Measurements from ENCODE around the gene STMN3.
"Not testable (repeated sequence)": the region's sequence is repeated elsewhere in the genome, so short reads cannot be mapped to it uniquely, and the experiment has no call there.

STMN3 gene

GRCh38 chr20:63631426-63631825 lies 21.8 kb downstream of the STMN3 start:
- not testable (repeated sequence) for FAIRE-seq

- FAIRE-seq = not testable (repeated sequence)
These were observed 22.3 kb downstream of the STMN3 start for GRCh38 chr20:63630956-63631355.

- no peak for FAIRE-seq
These were observed 24.8 kb downstream of the STMN3 start for GRCh38 chr20:63628246-63628975.

- FAIRE-seq = no peak
These were observed 25.4 kb downstream of the STMN3 start for GRCh38 chr20:63627751-63628245.

GRCh38 chr20:63627129-63627750 lies 26.0 kb downstream of the STMN3 start:
- no peak for FAIRE-seq

GRCh38 chr20:63626424-63627128 lies 26.6 kb downstream of the STMN3 start, which contains the start of gene GMEB2:
GMEB2 (minus strand) TSS chr20:63627101; CDS start chr20:63619397, 7,704 bp downstream.
- no peak for FAIRE-seq

GRCh38 chr20:63625771-63626423 lies 27.3 kb downstream of the STMN3 start:
- no peak for FAIRE-seq

GRCh38 chr20:63624486-63624885 lies 28.7 kb downstream of the STMN3 start:
- no peak for FAIRE-seq

- no peak for FAIRE-seq
These were observed 30.5 kb downstream of the STMN3 start for GRCh38 chr20:63622732-63623131.

GRCh38 chr20:63622096-63622495 lies 31.1 kb downstream of the STMN3 start:
- FAIRE-seq = no peak

- no peak for FAIRE-seq
These were observed 32.2 kb downstream of the STMN3 start for GRCh38 chr20:63620991-63621390.

- FAIRE-seq = no peak
These were observed 33.7 kb downstream of the STMN3 start for GRCh38 chr20:63619505-63619904.

GRCh38 chr20:63619086-63619485 lies 34.1 kb downstream of the STMN3 start:
- no peak for FAIRE-seq

- FAIRE-seq = no peak
These were observed 34.8 kb downstream of the STMN3 start for GRCh38 chr20:63618291-63618980.

GRCh38 chr20:63617876-63618265 lies 35.4 kb downstream of the STMN3 start:
- FAIRE-seq = no peak

- FAIRE-seq = no peak
These were observed 35.9 kb downstream of the STMN3 start for GRCh38 chr20:63617092-63617875.

GRCh38 chr20:63613863-63614594 lies 39.2 kb downstream of the STMN3 start:
- FAIRE-seq = not testable (repeated sequence)

- FAIRE-seq = no peak
These were observed 40.8 kb downstream of the STMN3 start for GRCh38 chr20:63612276-63612931.

GRCh38 chr20:63611646-63612045 lies 41.6 kb downstream of the STMN3 start:
- FAIRE-seq = no peak

Measured in colon (tissue), 2 donors.